GM12878 (cell line): ENCODE data around the gene ENAH. TPM values are rescaled to one million over a fixed set of nuclear protein-coding genes. Genes with fewer than 3 reads are reported as not detected.

Source experiments
- ATAC-seq: fragments of 200-7000 bp; cut with Tn5 transposase; 3 replicates; pipeline ENCODE4 v1.9.1; 2020; ENCODE audit warnings: mild to moderate bottlenecking, moderate library complexity
- BruUV-seq: library from RNA; stranded (reverse); fragments of 400-500 nt; replicated peaks from 2 replicates; lab custom pipeline; 2021; lab: Mats Ljungman, UMichigan
- CTCF ChIA-PET: fragments of 300-600 bp; sonication (Branson Sonifier 250); formaldehyde crosslinking; extraction: SDS; loops from one replicate; lab custom pipeline; 2021; ENCODE audit warnings: inconsistent platforms; lab: Yijun Ruan, JAX
- POLR2A ChIA-PET: fragments of 350-600 bp; formaldehyde crosslinking; extraction: SDS; loops from one replicate; lab custom pipeline; 2021; ENCODE audit warnings: inconsistent platforms; lab: Charles Lee
- RAD21 ChIA-PET: fragments of 300-600 bp; sonication (Branson Sonifier 250); formaldehyde crosslinking; loops from one replicate; lab custom pipeline; 2023; ENCODE audit warnings: antibody characterized with exemption; ENCODE audit not compliant: unreplicated experiment; lab: Charles Lee
- SMC1A ChIA-PET: fragments of 300-600 bp; sonication (Branson Sonifier 250); formaldehyde crosslinking; loops from one replicate; lab custom pipeline; 2023; ENCODE audit not compliant: unreplicated experiment, uncharacterized antibody; lab: Charles Lee
- DNase-seq: peaks from one replicate; pipeline ENCODE4 v3.0.0-alpha.2; 2011; ENCODE audit warnings: low read depth, low spot score
- FAIRE-seq: peaks from 3 replicates; lab custom pipeline; 2011; peaks lifted over from hg19 to GRCh38; lab: Jason Lieb, UNC
- H2AFZ ChIP-seq: 2 replicates; pipeline ENCODE4 v1.6.0; 2011; ENCODE audit warnings: low read depth, low read length, control low read depth; ENCODE audit not compliant: control insufficient read depth
- H3K27ac ChIP-seq: 2 replicates; pipeline ENCODE4 v1.5.1; 2011; ENCODE audit warnings: control low read depth; ENCODE audit not compliant: control insufficient read depth, insufficient read depth
- H3K27me3 ChIP-seq, 2 experiments: replicated peaks in 1 of 2; 2 replicates each; pipeline versions ENCODE4 v1.6.0 to v1.6.1; 2011; ENCODE audit warnings: low read length in 1 of 2; ENCODE audit not compliant: control insufficient read depth in 2 of 2, insufficient read depth in 2 of 2
- H3K36me3 ChIP-seq, 2 experiments: 2 replicates each; pipeline ENCODE4 v1.5.1; 2011; ENCODE audit warnings: low read length in 1 of 2; ENCODE audit not compliant: control insufficient read depth in 2 of 2, insufficient read depth in 2 of 2
- H3K4me1 ChIP-seq: 2 replicates; pipeline ENCODE4 v1.6.1; 2011; ENCODE audit warnings: mild to moderate bottlenecking, low read length, moderate library complexity, mixed read lengths; ENCODE audit not compliant: control insufficient read depth, insufficient read depth
- H3K4me2 ChIP-seq: 2 replicates; pipeline ENCODE4 v1.6.0; 2011; ENCODE audit warnings: control low read depth; ENCODE audit not compliant: control insufficient read depth, insufficient read depth
- H3K4me3 ChIP-seq: fragments of 200-600 bp; sonication (generic); 2 replicates; pipeline ENCODE4 v1.5.1; 2016
- H3K79me2 ChIP-seq: 2 replicates; pipeline ENCODE4 v1.6.0; 2011; ENCODE audit warnings: low read length; ENCODE audit not compliant: control insufficient read depth, insufficient read depth
- H3K9ac ChIP-seq: 2 replicates; pipeline ENCODE4 v1.8.0; 2011; ENCODE audit warnings: low read length, control low read depth, mixed read lengths; ENCODE audit not compliant: control insufficient read depth, insufficient read depth
- H3K9me3 ChIP-seq: replicated peaks from 3 replicates; pipeline ENCODE4 v1.5.1; 2011; ENCODE audit warnings: mild to moderate bottlenecking, low read length; ENCODE audit not compliant: control insufficient read depth, insufficient read depth
- H4K20me1 ChIP-seq: 2 replicates; pipeline ENCODE4 v1.6.0; 2011; ENCODE audit not compliant: control insufficient read depth, insufficient read depth
- CHD2 ChIP-seq: IDR thresholded peaks from 2 replicates; pipeline ENCODE4 v1.6.1; 2011; ENCODE audit warnings: low read depth, low read length, improper control_type of control experiment, borderline replicate concordance
- CHD4 ChIP-seq: fragments of 200-600 bp; sonication (generic); IDR thresholded peaks from 2 replicates; pipeline ENCODE4 v1.6.1; 2016; ENCODE audit warnings: mild to moderate bottlenecking
- HDAC6 ChIP-seq: fragments of 200-600 bp; sonication (generic); IDR thresholded peaks from one replicate; pipeline ENCODE4 v1.8.0; 2017; ENCODE audit warnings: antibody characterized with exemption; ENCODE audit not compliant: unreplicated experiment
- NFYB ChIP-seq: IDR thresholded peaks from 2 replicates; pipeline ENCODE4 v1.6.1; 2011; ENCODE audit warnings: low read depth, mild to moderate bottlenecking, low read length, improper control_type of control experiment, moderate library complexity; ENCODE audit not compliant: insufficient read depth
- SMAD5 ChIP-seq: IDR thresholded peaks from 2 replicates; pipeline ENCODE4 v1.6.1; 2016; ENCODE audit warnings: antibody characterized with exemption, low read depth
- SPI1 ChIP-seq: IDR thresholded peaks from 2 replicates; pipeline ENCODE4 v1.6.1; 2011; ENCODE audit warnings: low read depth, mild to moderate bottlenecking, low read length, moderate library complexity, borderline replicate concordance; ENCODE audit not compliant: insufficient read depth
- SREBF1 ChIP-seq: IDR thresholded peaks from 2 replicates; pipeline ENCODE4 v1.6.1; 2012; ENCODE audit warnings: mild to moderate bottlenecking, low read length
- WGBS: methylation state at CpG from one replicate; pipeline ENCODE4 v1.1.6; 2016; ENCODE audit warnings: low lambda C conversion rate; ENCODE audit not compliant: insufficient replicate concordance, insufficient coverage; ENCODE audit errors: missing lambda C conversion rate; 5-methylcytosine and 5-hydroxymethylcytosine counted together
- in situ Hi-C: fragments of 300-500 bp; cut with MboI; formaldehyde crosslinking; loops from 9 replicates; pipeline ENCODE4 v1.14.3; 2018; ENCODE audit warnings: mixed read lengths
- intact Hi-C: fragments of 100-400 bp; cut with micrococcal nuclease; formaldehyde crosslinking; loops from one replicate; pipeline ENCODE4 v1.14.2; 2022; ENCODE audit not compliant: unreplicated experiment
- polyA plus RNA-seq, 11 experiments: library from polyadenylated mRNA; depleted of rRNA in 4 of 11; unstranded in 6 of 11; stranded (reverse) in 5 of 11; fragments of >200 nt; fragmentation: Nextera tagmentation in 4 of 11; fragmentation: Illumina TruSeq in 1 of 11; extraction: Ambion mirVana in 4 of 11; extraction: Trizol in 1 of 11; gene quantifications; 1 replicate in 1 of 11; 2 replicates in 10 of 11; pipeline versions ENCODE4 v1.2.1 to v1.2.3, GENCODE V29; 2011 to 2016; ENCODE audit warnings: inconsistent platforms in 2 of 11, missing spikeins in 2 of 11, low read depth in 1 of 11
- total RNA-seq, 4 experiments: library from RNA; depleted of rRNA in 3 of 4; stranded (reverse); fragments of >200 nt in 3 of 4; fragmentation: Illumina TruSeq in 1 of 4; extraction: Trizol in 1 of 4; gene quantifications; 2 replicates each; pipeline versions ENCODE4 v1.2.1 to v1.2.3, GENCODE V29; 2013 to 2021
- TF ChIP-seq, protein P1 (sequence below): fragments of 450-650 bp; IDR thresholded peaks from 2 replicates; pipeline ENCODE4 v1.6.1; 2018; ENCODE audit warnings: mild to moderate bottlenecking, low read depth, moderate library complexity; ENCODE audit not compliant: partially characterized antibody
- TF ChIP-seq, protein P2 (sequence below): fragments of 450-650 bp; formaldehyde crosslinking; IDR thresholded peaks from 2 replicates; pipeline ENCODE4 v1.4.0; 2020; ENCODE audit warnings: mild to moderate bottlenecking, moderate library complexity
- TF ChIP-seq, protein P3 (sequence below): IDR thresholded peaks from 2 replicates; pipeline ENCODE4 v1.6.1; 2012; ENCODE audit warnings: mild to moderate bottlenecking, low read depth, low read length

The ENAH gene
- total and polyA plus RNA-seq, 10 of the 15 experiments (the other 5 are each of a cell fraction or from before 2014, with no cell fraction given): under 0.01 to 0.62 (median 0.06) TPM; not detected in 5

DNA sequence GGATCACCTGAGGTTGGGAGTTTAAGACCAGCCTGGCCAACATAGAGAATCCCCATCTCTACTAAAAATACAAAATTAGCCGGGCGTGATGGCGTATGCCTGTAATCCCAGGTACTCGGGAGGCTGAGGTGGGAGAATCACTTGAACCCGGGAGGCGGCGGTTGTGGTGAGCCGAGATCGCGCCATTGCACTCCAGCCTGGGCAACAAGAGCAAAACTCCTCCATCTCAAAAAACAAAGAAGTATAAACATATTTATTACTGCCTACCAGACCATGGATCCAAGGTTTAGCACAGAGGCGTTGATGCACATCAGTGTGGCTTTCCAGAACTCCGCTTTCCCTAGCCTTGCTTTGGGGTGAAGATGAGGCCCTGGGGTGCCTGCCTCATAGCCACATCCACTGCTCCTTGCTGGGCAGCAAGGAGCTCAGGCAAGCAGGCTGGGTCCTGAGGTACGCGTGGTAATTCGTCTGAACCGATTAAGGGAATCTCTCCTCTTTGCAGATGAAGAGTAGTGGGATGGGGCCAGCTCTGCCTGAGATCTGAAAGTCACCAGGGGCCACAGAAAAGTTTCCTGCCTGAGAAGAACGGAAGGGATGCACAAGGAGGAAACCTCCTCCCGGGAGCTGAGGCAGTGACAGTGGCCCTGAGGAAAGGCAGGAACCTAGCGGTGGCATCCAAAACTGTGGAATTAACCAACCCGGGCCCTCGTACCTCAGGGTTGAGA lies 172.8 kb downstream of the ENAH start (continued):
- TF ChIP-seq HDAC6 (no peak), NFYB (no peak), SREBF1 (no peak), CHD4 (no peak)
- TF ChIP-seq, protein P1, sequence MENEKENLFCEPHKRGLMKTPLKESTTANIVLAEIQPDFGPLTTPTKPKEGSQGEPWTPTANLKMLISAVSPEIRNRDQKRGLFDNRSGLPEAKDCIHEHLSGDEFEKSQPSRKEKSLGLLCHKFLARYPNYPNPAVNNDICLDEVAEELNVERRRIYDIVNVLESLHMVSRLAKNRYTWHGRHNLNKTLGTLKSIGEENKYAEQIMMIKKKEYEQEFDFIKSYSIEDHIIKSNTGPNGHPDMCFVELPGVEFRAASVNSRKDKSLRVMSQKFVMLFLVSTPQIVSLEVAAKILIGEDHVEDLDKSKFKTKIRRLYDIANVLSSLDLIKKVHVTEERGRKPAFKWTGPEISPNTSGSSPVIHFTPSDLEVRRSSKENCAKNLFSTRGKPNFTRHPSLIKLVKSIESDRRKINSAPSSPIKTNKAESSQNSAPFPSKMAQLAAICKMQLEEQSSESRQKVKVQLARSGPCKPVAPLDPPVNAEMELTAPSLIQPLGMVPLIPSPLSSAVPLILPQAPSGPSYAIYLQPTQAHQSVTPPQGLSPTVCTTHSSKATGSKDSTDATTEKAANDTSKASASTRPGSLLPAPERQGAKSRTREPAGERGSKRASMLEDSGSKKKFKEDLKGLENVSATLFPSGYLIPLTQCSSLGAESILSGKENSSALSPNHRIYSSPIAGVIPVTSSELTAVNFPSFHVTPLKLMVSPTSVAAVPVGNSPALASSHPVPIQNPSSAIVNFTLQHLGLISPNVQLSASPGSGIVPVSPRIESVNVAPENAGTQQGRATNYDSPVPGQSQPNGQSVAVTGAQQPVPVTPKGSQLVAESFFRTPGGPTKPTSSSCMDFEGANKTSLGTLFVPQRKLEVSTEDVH: no peak

DNA sequence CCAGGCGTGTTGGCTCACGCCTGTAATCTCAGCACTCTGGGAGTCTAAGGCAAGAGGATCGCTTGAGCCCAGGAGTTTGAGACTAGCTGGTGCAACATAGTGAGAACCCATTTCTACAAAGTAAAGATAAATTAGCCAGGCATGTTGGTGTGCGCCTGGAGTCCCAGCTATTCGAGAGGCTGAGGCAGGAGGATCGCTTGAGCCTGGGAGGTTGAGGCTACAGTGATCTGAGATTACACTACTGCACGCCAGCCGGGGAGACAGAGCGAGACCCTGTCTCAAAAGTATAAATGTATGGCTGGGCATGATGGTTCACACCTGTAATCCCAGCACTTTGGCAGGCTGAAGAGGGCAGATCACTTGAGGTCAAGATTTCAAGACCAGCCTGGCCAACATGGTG lies 173.6 kb downstream of the ENAH start:
- H3K4me2 ChIP-seq: no peak overlapping the region
- ChIA-PET POLR2A (no interaction called here), RAD21 (interaction anchor here (1.0 kb wide), 1 partner anchor 161 kb away, joined by 4 read pairs; no protein-coding TSS in a partner anchor), SMC1A (interaction anchor here (1.0 to 2.0 kb wide), 4 partner anchors 11 to 482 kb away, joined by 3 to 4 read pairs (median 4); no protein-coding TSS in a partner anchor), CTCF (interaction anchor here (0.6 to 2.2 kb wide), 10 partner anchors 25 to 642 kb away, joined by 3 to 9 read pairs (median 3); no protein-coding TSS in a partner anchor)
- H3K9ac ChIP-seq: no peak overlapping the region
- no peaks in the 10 kb centered on the region; the same call in 2 of the 3 replicates for H3K9me3 ChIP-seq
- intact Hi-C loops (loop anchor here (5.0 to 10.0 kb wide), 4 partner anchors 68 to 705 kb away; partner anchors contain the start of genes ACBD3 and ENAH), in situ Hi-C loops (loop anchor here (5.0 to 10.0 kb wide), 3 partner anchors 295 to 498 kb away; partner anchors contain the start of gene SRP9)
- no peak for ATAC-seq
- no peaks in the 10 kb centered on the region for H3K79me2 ChIP-seq
- no peaks in the 10 kb centered on the region for H4K20me1 ChIP-seq
- H3K4me1 ChIP-seq: peaks cover 32% of the 10 kb centered on the region
- no peaks in the 10 kb centered on the region for H3K36me3 ChIP-seq
- no peak overlapping the region for H3K4me3 ChIP-seq
- 60% methylated on average over 9 of the region's 9 CpGs for WGBS
- FAIRE-seq: no peak
- H3K27me3 ChIP-seq: no peaks in the 10 kb centered on the region
- BruUV-seq: no TSS peak
- H3K27ac ChIP-seq: no peak overlapping the region
- DNase-seq: no peak
- H2AFZ ChIP-seq: no peak overlapping the region
- TF ChIP-seq, protein P2, sequence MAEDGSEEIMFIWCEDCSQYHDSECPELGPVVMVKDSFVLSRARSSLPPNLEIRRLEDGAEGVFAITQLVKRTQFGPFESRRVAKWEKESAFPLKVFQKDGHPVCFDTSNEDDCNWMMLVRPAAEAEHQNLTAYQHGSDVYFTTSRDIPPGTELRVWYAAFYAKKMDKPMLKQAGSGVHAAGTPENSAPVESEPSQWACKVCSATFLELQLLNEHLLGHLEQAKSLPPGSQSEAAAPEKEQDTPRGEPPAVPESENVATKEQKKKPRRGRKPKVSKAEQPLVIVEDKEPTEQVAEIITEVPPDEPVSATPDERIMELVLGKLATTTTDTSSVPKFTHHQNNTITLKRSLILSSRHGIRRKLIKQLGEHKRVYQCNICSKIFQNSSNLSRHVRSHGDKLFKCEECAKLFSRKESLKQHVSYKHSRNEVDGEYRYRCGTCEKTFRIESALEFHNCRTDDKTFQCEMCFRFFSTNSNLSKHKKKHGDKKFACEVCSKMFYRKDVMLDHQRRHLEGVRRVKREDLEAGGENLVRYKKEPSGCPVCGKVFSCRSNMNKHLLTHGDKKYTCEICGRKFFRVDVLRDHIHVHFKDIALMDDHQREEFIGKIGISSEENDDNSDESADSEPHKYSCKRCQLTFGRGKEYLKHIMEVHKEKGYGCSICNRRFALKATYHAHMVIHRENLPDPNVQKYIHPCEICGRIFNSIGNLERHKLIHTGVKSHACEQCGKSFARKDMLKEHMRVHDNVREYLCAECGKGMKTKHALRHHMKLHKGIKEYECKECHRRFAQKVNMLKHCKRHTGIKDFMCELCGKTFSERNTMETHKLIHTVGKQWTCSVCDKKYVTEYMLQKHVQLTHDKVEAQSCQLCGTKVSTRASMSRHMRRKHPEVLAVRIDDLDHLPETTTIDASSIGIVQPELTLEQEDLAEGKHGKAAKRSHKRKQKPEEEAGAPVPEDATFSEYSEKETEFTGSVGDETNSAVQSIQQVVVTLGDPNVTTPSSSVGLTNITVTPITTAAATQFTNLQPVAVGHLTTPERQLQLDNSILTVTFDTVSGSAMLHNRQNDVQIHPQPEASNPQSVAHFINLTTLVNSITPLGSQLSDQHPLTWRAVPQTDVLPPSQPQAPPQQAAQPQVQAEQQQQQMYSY: no peak
- TF ChIP-seq CHD2 (no peak), SMAD5 (no peak), SPI1 (no peak)
- TF ChIP-seq, protein P3, sequence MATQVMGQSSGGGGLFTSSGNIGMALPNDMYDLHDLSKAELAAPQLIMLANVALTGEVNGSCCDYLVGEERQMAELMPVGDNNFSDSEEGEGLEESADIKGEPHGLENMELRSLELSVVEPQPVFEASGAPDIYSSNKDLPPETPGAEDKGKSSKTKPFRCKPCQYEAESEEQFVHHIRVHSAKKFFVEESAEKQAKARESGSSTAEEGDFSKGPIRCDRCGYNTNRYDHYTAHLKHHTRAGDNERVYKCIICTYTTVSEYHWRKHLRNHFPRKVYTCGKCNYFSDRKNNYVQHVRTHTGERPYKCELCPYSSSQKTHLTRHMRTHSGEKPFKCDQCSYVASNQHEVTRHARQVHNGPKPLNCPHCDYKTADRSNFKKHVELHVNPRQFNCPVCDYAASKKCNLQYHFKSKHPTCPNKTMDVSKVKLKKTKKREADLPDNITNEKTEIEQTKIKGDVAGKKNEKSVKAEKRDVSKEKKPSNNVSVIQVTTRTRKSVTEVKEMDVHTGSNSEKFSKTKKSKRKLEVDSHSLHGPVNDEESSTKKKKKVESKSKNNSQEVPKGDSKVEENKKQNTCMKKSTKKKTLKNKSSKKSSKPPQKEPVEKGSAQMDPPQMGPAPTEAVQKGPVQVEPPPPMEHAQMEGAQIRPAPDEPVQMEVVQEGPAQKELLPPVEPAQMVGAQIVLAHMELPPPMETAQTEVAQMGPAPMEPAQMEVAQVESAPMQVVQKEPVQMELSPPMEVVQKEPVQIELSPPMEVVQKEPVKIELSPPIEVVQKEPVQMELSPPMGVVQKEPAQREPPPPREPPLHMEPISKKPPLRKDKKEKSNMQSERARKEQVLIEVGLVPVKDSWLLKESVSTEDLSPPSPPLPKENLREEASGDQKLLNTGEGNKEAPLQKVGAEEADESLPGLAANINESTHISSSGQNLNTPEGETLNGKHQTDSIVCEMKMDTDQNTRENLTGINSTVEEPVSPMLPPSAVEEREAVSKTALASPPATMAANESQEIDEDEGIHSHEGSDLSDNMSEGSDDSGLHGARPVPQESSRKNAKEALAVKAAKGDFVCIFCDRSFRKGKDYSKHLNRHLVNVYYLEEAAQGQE: no peak
